ENCODE data around the gene POLR2A. TPM values are rescaled to one million over a fixed set of nuclear protein-coding genes. Genes with fewer than 3 reads are reported as not detected.

The POLR2A gene
- total and polyA plus RNA-seq, 2 of the 13 experiments (the other 11 are each of a cell fraction or from before 2014, with no cell fraction given), result 17.8 to 18.3 TPM

GRCh38 chr17:7444682-7445618, 39.2 kb upstream of the POLR2A start, which contains the start of gene CHRNB1 (continued):
- TF ChIP-seq THRA (CRISPR knock-in tag; IDR thresholded peaks at IDR 0.05; ENCODE audit: borderline replicate concordance), result peak; percentile 73; the same call in 1 of the 2 replicates
- 0 out of 2 replicates have a peak, but pooled peaks have one; percentile 66 for TF ChIP-seq PHF21A (CRISPR knock-in tag; IDR thresholded peaks at IDR 0.05)
- TF ChIP-seq ELF3 (CRISPR knock-in tag; IDR thresholded peaks at IDR 0.05), result no peak
- TF ChIP-seq TCF7 (IDR thresholded peaks at IDR 0.05; ENCODE audit: low read depth), result no peak
- no peak for TF ChIP-seq TERF1 (CRISPR knock-in tag; IDR thresholded peaks at IDR 0.05)
- no peak for TF ChIP-seq TSC22D2 (CRISPR knock-in tag; IDR thresholded peaks at IDR 0.05; ENCODE audit: borderline replicate concordance)
- TF ChIP-seq TRIM22 (IDR thresholded peaks at IDR 0.05), result no peak
- TF ChIP-seq GTF2F1 (IDR thresholded peaks at IDR 0.05; ENCODE audit: low read length), result no peak
- 0 out of 2 replicates have a peak, but pooled peaks have one; percentile 47 for TF ChIP-seq SRY (CRISPR knock-in tag; IDR thresholded peaks at IDR 0.05)
- TF ChIP-seq ZSCAN20 (CRISPR knock-in tag; IDR thresholded peaks at IDR 0.05; ENCODE audit: borderline replicate concordance), result peak; percentile 27; the same call in 1 of the 2 replicates
- no peak for TF ChIP-seq ISL2 (CRISPR knock-in tag; IDR thresholded peaks at IDR 0.05)
- TF ChIP-seq LRRFIP1 (CRISPR knock-in tag; conservative IDR thresholded peaks at IDR 0.05), result no peak
- no peak for TF ChIP-seq GATA4 (IDR thresholded peaks at IDR 0.05; ENCODE audit: borderline replicate concordance, low read depth)
- no peak for TF ChIP-seq SP140L (CRISPR knock-in tag; IDR thresholded peaks at IDR 0.05; ENCODE audit: borderline replicate concordance)
- 0 out of 2 replicates have a peak, but pooled peaks have one; percentile 28 for TF ChIP-seq ZBED4 (CRISPR knock-in tag; IDR thresholded peaks at IDR 0.05; ENCODE audit: borderline replicate concordance)

Data from HepG2 (cell line).